Measurements from ENCODE around the gene GJB2. TPM values are rescaled to one million over a fixed set of nuclear protein-coding genes. Genes with fewer than 3 reads are reported as not detected.

The GJB2 gene
- total RNA-seq (1 to 10 TPM in 1 of 2 donors, under 1 TPM in 1; 0.23 to 3.3 TPM), polyA plus RNA-seq (under 1 TPM; 0.28 to 0.88 TPM)
- long read RNA-seq, donor 1, partial matches to known transcripts: 0 of 2 reads
- long read RNA-seq, donor 1, other reads (novel, unspliced or antisense): 0 of 2 reads
- long read RNA-seq, donor 2, partial matches to known transcripts: 0 of 3 reads
- long read RNA-seq, donor 2, other reads (novel, unspliced or antisense): 0 of 3 reads

DNA sequence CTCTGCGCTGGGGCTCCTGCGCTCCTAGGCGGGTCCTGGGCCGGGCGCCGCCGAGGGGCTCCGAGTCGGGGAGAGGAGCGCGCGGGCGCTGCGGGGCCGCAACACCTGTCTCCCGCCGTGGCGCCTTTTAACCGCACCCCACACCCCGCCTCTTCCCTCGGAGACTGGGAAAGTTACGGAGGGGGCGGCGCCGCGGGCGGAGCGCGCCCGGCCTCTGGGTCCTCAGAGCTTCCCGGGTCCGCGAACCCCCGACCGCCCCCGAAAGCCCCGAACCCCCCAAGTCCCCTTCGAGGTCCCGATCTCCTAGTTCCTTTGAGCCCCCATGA lies at the start of gene GJB2:
Gene GJB2, minus strand, starts transcription at position 103 of the 326 bp plus-strand sequence. CDS start 3,357 bp downstream, outside the sequence.
- Histone ChIP-seq H3K36me3 (ENCODE audit: control insufficient read depth in 1 of 2, insufficient read depth in 2 of 2, low read length in 1 of 2) (no peaks in the 10 kb centered on the region), H3K9me3 (ENCODE audit: control insufficient read depth, low read length) (no peaks in the 10 kb centered on the region), H3K4me1 (ENCODE audit: control insufficient read depth in 1 of 2, insufficient read depth in 2 of 2, low read length in 2 of 2) (no peaks in the 10 kb centered on the region), H3K27me3 (ENCODE audit: control insufficient read depth in 1 of 2, insufficient read depth in 2 of 2, low read length in 1 of 2) (peaks cover 0 to 2% of the 10 kb centered on the region in 2 donors), H3K27ac (ENCODE audit: low read depth in 1 of 2, low read length in 2 of 2) (no peak within 1 kb of the TSS), H3K4me3 (ENCODE audit: low read length in 2 of 2) (peak within 1 kb of the TSS; percentile 23 to 28)
- no peak for ATAC-seq (ENCODE audit: low FRiP score)
- WGBS, 2 donors: 0 to 1% methylated on average over 4 to 39 of the region's 39 CpGs
- intact Hi-C loops (cut with DNase I): no loop called here
- no peak for DNase-seq

DNA sequence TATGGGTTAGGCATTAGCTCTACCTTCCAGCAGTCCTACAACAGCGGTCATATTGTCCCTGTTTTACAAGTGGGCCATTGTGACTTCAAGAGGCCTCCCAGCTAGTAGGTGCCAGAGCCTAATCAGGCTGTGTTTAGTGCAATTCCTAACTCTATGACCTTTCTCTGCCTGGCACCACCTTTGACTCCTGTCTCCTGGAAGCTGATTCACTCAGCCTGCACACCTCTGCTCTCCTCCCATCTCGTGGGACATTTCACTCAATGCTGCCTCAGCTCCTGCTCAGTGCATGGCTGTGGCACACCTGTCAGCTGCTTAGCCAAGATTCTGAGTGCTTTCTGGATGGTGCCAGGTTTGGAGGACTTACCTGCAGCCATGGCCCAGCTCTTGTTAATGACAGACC lies 48.9 kb upstream of the GJB2 start:
- Histone ChIP-seq H3K27ac (ENCODE audit: low read depth in 1 of 2, low read length in 2 of 2) (no peak overlapping the region), H3K36me3 (ENCODE audit: control insufficient read depth in 1 of 2, insufficient read depth in 2 of 2, low read length in 1 of 2) (no peaks in the 10 kb centered on the region), H3K4me3 (ENCODE audit: low read length in 2 of 2) (no peak overlapping the region), H3K9me3 (ENCODE audit: control insufficient read depth, low read length) (no peaks in the 10 kb centered on the region), H3K4me1 (ENCODE audit: control insufficient read depth in 1 of 2, insufficient read depth in 2 of 2, low read length in 2 of 2) (no peaks in the 10 kb centered on the region), H3K27me3 (ENCODE audit: control insufficient read depth in 1 of 2, insufficient read depth in 2 of 2, low read length in 1 of 2) (no peaks in the 10 kb centered on the region)
- ATAC-seq (ENCODE audit: low FRiP score) (no peak), DNase-seq (no peak)
- intact Hi-C loops (cut with DNase I): no loop called here
- 74 to 75% methylated on average over 2 of the region's 2 CpGs for WGBS, 2 donors

DNA sequence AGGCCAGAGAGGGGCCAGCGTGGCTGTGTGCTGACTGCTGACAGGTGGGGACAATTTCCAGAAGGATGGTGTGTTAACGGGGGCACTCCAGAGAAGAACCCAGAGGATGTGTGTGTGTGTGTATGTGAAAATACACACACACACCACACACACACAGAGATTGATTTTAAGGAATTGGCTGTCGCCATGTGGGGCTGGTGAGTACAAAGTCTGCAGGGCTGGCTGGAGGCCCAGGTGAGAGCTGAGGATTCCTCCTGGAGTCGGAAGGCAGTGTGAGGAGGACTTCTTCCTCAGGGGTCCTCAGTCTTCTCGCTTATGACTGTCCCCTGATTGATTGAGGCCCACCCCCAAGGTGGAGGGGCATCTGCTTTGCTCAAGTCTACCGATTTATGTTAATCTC lies 47.0 kb upstream of the GJB2 start:
- Histone ChIP-seq H3K4me3 (ENCODE audit: low read length in 2 of 2) (no peak overlapping the region), H3K4me1 (ENCODE audit: control insufficient read depth in 1 of 2, insufficient read depth in 2 of 2, low read length in 2 of 2) (no peaks in the 10 kb centered on the region), H3K36me3 (ENCODE audit: control insufficient read depth in 1 of 2, insufficient read depth in 2 of 2, low read length in 1 of 2) (no peaks in the 10 kb centered on the region), H3K27ac (ENCODE audit: low read depth in 1 of 2, low read length in 2 of 2) (no peak overlapping the region), H3K9me3 (ENCODE audit: control insufficient read depth, low read length) (no peaks in the 10 kb centered on the region), H3K27me3 (ENCODE audit: control insufficient read depth in 1 of 2, insufficient read depth in 2 of 2, low read length in 1 of 2) (no peaks in the 10 kb centered on the region)
- WGBS, 2 donors: 76 to 78% methylated on average over 6 of the region's 6 CpGs
- DNase-seq (no peak), ATAC-seq (ENCODE audit: low FRiP score) (no peak)
- intact Hi-C loops (cut with DNase I): no loop called here

DNA sequence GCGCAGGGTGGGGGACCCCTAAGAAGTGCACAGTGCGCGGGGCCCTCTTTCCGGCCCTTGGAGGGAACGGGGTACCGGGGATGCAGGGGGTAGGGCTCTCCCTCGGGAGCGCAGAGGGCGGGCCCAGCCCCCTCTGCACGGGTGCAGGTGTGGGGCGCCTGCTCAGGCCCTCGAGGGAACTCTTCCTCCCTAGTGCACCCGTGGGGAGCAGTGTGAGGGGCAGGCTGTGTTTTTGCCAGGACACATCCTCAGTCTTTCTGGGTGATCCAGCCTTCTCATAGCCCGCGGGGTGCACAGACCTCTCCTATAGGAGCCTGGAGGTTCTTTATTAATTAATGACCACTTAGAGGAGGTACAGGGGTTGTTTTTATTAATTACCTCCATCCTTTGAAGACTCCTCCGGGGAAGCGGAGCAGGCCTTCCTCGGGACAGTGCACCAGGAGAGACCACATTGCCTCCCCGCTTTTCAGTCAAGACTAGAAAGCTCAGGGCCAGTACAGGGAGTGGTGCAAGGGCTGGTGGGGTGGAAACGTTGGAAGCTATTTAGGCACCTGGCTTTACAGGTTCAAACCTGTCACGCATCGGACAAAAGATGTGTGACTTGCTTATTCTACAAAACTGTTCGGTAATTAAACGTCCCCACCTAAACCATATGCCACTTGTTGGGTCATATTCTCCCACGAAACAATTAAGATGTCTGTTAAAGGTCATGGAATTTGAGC lies 40.0 kb upstream of the GJB2 start:
- intact Hi-C loops (cut with DNase I): no loop called here
- no peak overlapping the region for H3K27ac ChIP-seq (ENCODE audit: low read depth in 1 of 2, low read length in 2 of 2)
- H3K4me1 ChIP-seq (ENCODE audit: control insufficient read depth in 1 of 2, insufficient read depth in 2 of 2, low read length in 2 of 2): no peaks in the 10 kb centered on the region
- ATAC-seq (ENCODE audit: low FRiP score) (no peak), DNase-seq (no peak)
- H3K27me3 ChIP-seq (ENCODE audit: control insufficient read depth in 1 of 2, insufficient read depth in 2 of 2, low read length in 1 of 2): peaks cover 0 to 5% of the 10 kb centered on the region in 2 donors
- no peak overlapping the region for H3K4me3 ChIP-seq (ENCODE audit: low read length in 2 of 2)
- no peaks in the 10 kb centered on the region for H3K9me3 ChIP-seq (ENCODE audit: control insufficient read depth, low read length)
- WGBS, 2 donors: 29 to 33% methylated on average over 25 of the region's 25 CpGs
- H3K36me3 ChIP-seq (ENCODE audit: control insufficient read depth in 1 of 2, insufficient read depth in 2 of 2, low read length in 1 of 2): no peaks in the 10 kb centered on the region

DNA sequence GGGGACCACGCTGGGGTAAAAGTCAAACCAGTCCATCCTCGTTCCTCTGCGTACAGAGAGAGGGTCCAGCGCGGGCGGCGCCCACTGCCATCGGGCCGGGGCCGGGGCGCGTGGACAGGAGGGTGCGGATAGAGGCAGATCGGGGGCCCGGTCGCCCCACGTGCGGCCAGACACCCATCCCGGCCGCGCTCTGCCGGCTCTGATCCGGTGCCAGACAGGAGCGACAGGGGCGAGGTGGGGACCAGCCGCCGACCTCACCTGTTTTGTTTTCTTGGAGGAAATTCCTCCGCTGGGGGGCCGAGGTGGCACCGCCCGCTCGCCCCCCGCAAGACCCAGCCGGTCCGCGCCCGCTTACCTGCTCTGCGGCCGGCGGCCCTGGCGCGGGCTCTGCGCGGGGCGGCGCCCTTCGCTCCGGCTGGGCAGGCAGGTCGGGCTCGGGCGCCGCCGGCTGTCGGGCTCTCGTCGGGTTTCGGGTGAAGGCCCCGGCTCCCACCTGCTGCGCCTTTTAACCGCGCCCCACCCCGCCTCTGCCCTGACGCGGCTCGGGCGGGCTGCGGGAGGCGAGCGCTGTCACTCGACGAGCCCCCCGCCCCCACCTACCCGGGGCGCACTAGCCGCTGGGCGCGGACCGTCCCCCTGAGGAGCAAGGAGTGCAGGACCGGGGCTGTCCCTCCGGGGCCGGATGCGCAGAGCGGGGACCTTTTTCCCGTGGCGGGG lies 39.3 kb upstream of the GJB2 start, which contains the start of gene GJB6:
Gene GJB6, minus strand, starts transcription at position 481 of the 717 bp plus-strand sequence. CDS start 8,839 bp downstream, outside the sequence.
- Histone ChIP-seq H3K27me3 (ENCODE audit: control insufficient read depth in 1 of 2, insufficient read depth in 2 of 2, low read length in 1 of 2) (peaks cover 0 to 5% of the 10 kb centered on the region in 2 donors), H3K4me1 (ENCODE audit: control insufficient read depth in 1 of 2, insufficient read depth in 2 of 2, low read length in 2 of 2) (no peaks in the 10 kb centered on the region), H3K9me3 (ENCODE audit: control insufficient read depth, low read length) (no peaks in the 10 kb centered on the region), H3K4me3 (ENCODE audit: low read length in 2 of 2) (no peak within 1 kb of the TSS), H3K27ac (ENCODE audit: low read depth in 1 of 2, low read length in 2 of 2) (no peak within 1 kb of the TSS), H3K36me3 (ENCODE audit: control insufficient read depth in 1 of 2, insufficient read depth in 2 of 2, low read length in 1 of 2) (no peaks in the 10 kb centered on the region)
- 1% methylated on average over 72 to 85 of the region's 85 CpGs for WGBS, 2 donors
- DNase-seq: no peak
- peak; percentile 12 for ATAC-seq (ENCODE audit: low FRiP score)
- intact Hi-C loops (cut with DNase I): no loop called here

DNA sequence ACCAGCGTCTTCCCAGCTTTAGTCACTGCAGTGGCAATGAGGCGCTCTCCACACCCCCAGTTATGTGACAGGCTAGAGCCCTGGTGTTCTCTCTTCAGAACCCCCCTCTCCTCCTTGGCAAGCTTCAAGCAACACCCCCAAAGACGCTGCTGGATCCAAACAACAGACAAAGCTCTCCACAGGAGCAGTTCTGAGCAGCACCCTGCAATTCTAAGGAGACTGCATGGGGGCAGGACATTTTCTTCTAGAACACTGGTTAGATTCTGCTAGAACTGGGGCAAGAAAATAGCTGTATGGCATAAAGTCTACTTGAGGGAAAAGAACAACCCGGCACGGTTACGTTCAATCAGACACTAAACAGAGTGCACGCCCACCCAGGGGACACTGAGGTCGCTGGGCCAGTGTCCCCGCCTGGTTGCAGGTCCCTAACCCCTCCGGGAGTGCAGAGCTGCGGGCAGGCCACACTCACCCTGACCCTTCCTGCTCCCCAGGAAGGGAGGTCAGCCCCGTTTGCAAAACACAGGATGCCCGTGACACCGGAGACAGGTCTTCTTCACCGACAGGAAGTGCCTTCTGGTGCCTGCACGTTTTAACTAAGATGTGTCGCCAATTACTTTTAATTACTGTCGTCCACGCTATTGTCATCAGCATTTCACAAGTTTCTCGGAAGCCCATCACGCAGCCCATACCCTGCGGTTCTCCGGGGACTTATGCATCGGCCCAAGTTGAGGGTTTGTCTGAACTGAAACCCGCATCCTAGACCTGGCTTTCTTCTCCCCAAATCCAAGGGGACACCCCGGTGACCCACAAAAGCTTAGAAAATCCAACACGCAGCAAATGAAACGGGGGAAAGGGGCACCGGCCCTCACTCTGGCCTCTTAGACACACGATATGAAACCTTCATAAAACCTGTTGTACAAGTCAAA lies 38.4 kb upstream of the GJB2 start:
- Histone ChIP-seq H3K27ac (ENCODE audit: low read depth in 1 of 2, low read length in 2 of 2) (no peak overlapping the region), H3K9me3 (ENCODE audit: control insufficient read depth, low read length) (no peaks in the 10 kb centered on the region), H3K4me3 (ENCODE audit: low read length in 2 of 2) (no peak overlapping the region), H3K36me3 (ENCODE audit: control insufficient read depth in 1 of 2, insufficient read depth in 2 of 2, low read length in 1 of 2) (no peaks in the 10 kb centered on the region), H3K27me3 (ENCODE audit: control insufficient read depth in 1 of 2, insufficient read depth in 2 of 2, low read length in 1 of 2) (peaks cover 0 to 5% of the 10 kb centered on the region in 2 donors), H3K4me1 (ENCODE audit: control insufficient read depth in 1 of 2, insufficient read depth in 2 of 2, low read length in 2 of 2) (no peaks in the 10 kb centered on the region)
- 22 to 25% methylated on average over 30 of the region's 30 CpGs for WGBS, 2 donors
- ATAC-seq (ENCODE audit: low FRiP score): no peak
- intact Hi-C loops (cut with DNase I): no loop called here
- DNase-seq: no peak

DNA sequence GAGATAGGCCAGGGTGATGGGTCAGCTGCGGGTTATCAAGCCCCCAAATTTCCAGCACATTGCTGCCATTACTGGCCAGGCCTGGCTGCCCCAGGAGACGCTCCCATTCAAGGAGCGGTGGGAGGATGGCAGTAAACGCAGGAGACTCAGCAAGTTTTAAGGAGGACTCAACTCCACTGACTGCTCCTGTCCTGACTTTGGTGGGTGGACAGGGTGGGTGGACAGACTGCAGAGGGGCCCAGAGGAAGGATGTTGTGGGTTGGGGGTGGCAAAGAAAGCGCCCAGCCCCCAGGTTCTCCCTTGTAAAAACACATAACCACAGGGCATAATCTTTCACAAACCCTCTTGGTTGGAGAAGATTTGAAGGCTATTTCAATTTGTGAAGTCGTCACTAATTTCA lies 35.0 kb upstream of the GJB2 start:
- WGBS, 2 donors: 60 to 61% methylated on average over 6 of the region's 6 CpGs
- H3K4me1 ChIP-seq (ENCODE audit: control insufficient read depth in 1 of 2, insufficient read depth in 2 of 2, low read length in 2 of 2): no peaks in the 10 kb centered on the region
- intact Hi-C loops (cut with DNase I): no loop called here
- peaks cover 0 to 5% of the 10 kb centered on the region in 2 donors for H3K27me3 ChIP-seq (ENCODE audit: control insufficient read depth in 1 of 2, insufficient read depth in 2 of 2, low read length in 1 of 2)
- no peaks in the 10 kb centered on the region for H3K9me3 ChIP-seq (ENCODE audit: control insufficient read depth, low read length)
- DNase-seq (no peak), ATAC-seq (ENCODE audit: low FRiP score) (no peak)
- no peaks in the 10 kb centered on the region for H3K36me3 ChIP-seq (ENCODE audit: control insufficient read depth in 1 of 2, insufficient read depth in 2 of 2, low read length in 1 of 2)
- no peak overlapping the region for H3K4me3 ChIP-seq (ENCODE audit: low read length in 2 of 2)
- H3K27ac ChIP-seq (ENCODE audit: low read depth in 1 of 2, low read length in 2 of 2): no peak overlapping the region

DNA sequence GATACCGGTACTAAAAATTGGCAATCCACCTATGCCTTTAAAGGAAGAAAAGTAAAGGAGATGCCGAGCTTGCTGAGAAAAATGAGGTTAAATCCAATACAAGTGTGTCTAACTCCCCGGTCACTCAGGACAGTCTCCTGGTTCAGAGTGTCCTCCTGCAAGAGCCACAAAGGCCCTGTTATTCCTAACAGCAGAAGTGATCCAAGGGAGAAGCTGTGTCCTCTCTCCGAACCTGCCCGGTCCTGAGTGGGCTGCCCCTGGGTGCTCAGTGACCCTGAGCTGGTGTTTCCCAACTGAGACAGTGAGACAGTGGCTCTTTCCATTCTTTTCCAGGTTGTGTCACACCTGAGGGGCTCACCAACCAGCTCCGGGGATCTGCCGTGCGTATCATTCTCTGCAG lies 34.5 kb upstream of the GJB2 start:
- Histone ChIP-seq H3K9me3 (ENCODE audit: control insufficient read depth, low read length) (no peaks in the 10 kb centered on the region), H3K27ac (ENCODE audit: low read depth in 1 of 2, low read length in 2 of 2) (no peak overlapping the region), H3K27me3 (ENCODE audit: control insufficient read depth in 1 of 2, insufficient read depth in 2 of 2, low read length in 1 of 2) (peaks cover 0 to 4% of the 10 kb centered on the region in 2 donors), H3K4me3 (ENCODE audit: low read length in 2 of 2) (no peak overlapping the region), H3K36me3 (ENCODE audit: control insufficient read depth in 1 of 2, insufficient read depth in 2 of 2, low read length in 1 of 2) (no peaks in the 10 kb centered on the region), H3K4me1 (ENCODE audit: control insufficient read depth in 1 of 2, insufficient read depth in 2 of 2, low read length in 2 of 2) (no peaks in the 10 kb centered on the region)
- intact Hi-C loops (cut with DNase I): no loop called here
- DNase-seq (no peak), ATAC-seq (ENCODE audit: low FRiP score) (no peak)
- 84 to 85% methylated on average over 8 of the region's 8 CpGs for WGBS, 2 donors

Data from aorta (tissue), 5 donors.